IPS DF 6.9 (cell line): ENCODE measurements around the gene EFR3B.
"Not testable (repeated sequence)": the region's sequence is repeated elsewhere in the genome, so short reads cannot be mapped to it uniquely, and the experiment has no call there.

Experiments used
- DNase-seq: peaks from one replicate; pipeline ENCODE4 v3.0.0-alpha.2; 2013; ENCODE audit warnings: low read depth, low spot score
- H3K27ac ChIP-seq: one replicate; pipeline ENCODE4 v1.5.1; 2013; ENCODE audit warnings: low read length, control low read depth
- H3K27me3 ChIP-seq: 2 replicates; pipeline ENCODE4 v1.6.1; 2013; ENCODE audit warnings: mild to moderate bottlenecking, low read length; ENCODE audit not compliant: control insufficient read depth, insufficient read depth
- H3K36me3 ChIP-seq: 2 replicates; pipeline ENCODE4 v1.6.1; 2013; ENCODE audit warnings: low read length; ENCODE audit not compliant: control insufficient read depth, insufficient read depth
- H3K4me1 ChIP-seq: 2 replicates; pipeline ENCODE4 v1.6.1; 2013; ENCODE audit warnings: low read length; ENCODE audit not compliant: control insufficient read depth, insufficient read depth
- H3K4me3 ChIP-seq: 2 replicates; pipeline ENCODE4 v1.5.1; 2013; ENCODE audit warnings: mild to moderate bottlenecking, low read length
- H3K9me3 ChIP-seq: 2 replicates; pipeline ENCODE4 v1.6.1; 2013; ENCODE audit warnings: low read length, inconsistent platforms; ENCODE audit not compliant: control insufficient read depth, insufficient read depth
- WGBS: extraction: QIAGEN DNeasy Blood & Tissue Kit; methylation state at CpG from one replicate; pipeline ENCODE4 v1.1.7; 2013; ENCODE audit warnings: mixed read lengths, missing lambda C conversion rate; ENCODE audit not compliant: insufficient read length, insufficient coverage; 5-methylcytosine and 5-hydroxymethylcytosine counted together

The EFR3B gene, protein sequence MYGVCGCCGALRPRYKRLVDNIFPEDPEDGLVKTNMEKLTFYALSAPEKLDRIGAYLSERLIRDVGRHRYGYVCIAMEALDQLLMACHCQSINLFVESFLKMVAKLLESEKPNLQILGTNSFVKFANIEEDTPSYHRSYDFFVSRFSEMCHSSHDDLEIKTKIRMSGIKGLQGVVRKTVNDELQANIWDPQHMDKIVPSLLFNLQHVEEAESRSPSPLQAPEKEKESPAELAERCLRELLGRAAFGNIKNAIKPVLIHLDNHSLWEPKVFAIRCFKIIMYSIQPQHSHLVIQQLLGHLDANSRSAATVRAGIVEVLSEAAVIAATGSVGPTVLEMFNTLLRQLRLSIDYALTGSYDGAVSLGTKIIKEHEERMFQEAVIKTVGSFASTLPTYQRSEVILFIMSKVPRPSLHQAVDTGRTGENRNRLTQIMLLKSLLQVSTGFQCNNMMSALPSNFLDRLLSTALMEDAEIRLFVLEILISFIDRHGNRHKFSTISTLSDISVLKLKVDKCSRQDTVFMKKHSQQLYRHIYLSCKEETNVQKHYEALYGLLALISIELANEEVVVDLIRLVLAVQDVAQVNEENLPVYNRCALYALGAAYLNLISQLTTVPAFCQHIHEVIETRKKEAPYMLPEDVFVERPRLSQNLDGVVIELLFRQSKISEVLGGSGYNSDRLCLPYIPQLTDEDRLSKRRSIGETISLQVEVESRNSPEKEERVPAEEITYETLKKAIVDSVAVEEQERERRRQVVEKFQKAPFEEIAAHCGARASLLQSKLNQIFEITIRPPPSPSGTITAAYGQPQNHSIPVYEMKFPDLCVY

DNA sequence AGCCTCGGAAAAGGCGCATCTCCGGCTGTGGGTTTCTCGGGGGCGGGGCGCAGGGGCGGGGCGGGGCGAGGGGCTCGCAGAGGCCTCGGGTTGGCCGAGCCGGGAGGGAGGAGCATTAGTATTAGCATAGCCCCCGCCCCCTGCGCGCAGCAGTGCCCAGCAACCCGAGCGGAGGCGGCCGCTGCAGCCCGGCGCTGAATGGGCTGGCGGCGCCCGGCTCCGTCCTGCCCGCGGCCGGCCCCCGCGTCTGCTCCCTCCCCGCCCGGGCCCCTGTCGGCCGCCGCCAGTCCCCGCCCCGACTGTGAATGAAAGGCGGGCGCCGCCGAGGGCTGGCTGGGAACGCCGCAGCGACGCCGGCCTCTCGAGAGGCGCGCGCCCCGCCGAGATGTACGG, at the start of gene EFR3B:
Gene EFR3B (plus strand): TSS at position 149 of the 393 bp plus-strand sequence. CDS start 237 bp downstream, at position 386.
- Histone ChIP-seq H3K9me3 (no peaks in the 10 kb centered on the region), H3K4me3 (peak within 1 kb of the TSS; percentile 74), H3K27me3 (peaks cover 11% of the 10 kb centered on the region; the same call in 1 of the 2 replicates), H3K4me1 (no peaks in the 10 kb centered on the region; the same call in 1 of the 2 replicates), H3K27ac (no peak within 1 kb of the TSS), H3K36me3 (no peaks in the 10 kb centered on the region)
- DNase-seq: no peak
- no CpG with 5 or more reads among the region's 54 CpGs for WGBS

DNA sequence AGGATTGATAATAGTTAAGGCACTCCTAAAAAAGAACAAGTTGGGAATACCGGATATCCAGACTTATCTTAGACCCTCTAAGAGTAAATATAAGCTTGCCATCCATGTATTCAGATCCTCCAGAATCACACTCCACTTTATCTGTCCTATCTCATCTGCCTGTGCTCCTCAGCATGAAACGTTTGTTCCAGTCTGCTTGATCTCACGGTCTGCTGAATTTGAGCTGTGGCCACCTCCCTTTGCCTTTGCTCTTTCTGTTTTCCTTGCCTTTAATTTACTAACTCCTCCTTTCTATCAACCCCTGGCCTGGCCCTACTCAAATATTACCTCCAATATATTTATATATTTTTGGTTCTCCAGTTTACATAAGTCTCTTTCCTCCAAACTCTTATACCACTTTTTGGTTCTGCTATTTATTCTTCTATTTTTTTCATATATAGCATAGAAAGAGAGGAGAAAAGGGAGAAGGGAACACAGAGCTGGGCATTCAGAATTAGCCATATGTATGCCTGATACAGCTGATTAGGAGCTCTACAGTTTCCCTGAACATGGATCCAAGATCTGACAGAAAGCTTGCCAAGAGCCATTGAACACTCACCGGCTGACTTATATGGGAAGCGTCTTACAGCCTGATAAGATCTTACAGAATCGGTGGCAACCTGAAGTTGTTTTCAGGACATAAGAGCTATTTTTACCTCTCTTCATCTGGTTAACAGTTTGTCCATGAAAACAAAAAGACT, 48.3 kb upstream of the EFR3B start:
- H3K4me1 ChIP-seq: no peaks in the 10 kb centered on the region
- no peaks in the 10 kb centered on the region for H3K9me3 ChIP-seq
- no peaks in the 10 kb centered on the region for H3K27me3 ChIP-seq
- no CpG with 5 or more reads among the region's 6 CpGs for WGBS
- H3K4me3 ChIP-seq: no peak overlapping the region
- no peak for DNase-seq
- H3K36me3 ChIP-seq: no peaks in the 10 kb centered on the region
- no peak overlapping the region for H3K27ac ChIP-seq

DNA sequence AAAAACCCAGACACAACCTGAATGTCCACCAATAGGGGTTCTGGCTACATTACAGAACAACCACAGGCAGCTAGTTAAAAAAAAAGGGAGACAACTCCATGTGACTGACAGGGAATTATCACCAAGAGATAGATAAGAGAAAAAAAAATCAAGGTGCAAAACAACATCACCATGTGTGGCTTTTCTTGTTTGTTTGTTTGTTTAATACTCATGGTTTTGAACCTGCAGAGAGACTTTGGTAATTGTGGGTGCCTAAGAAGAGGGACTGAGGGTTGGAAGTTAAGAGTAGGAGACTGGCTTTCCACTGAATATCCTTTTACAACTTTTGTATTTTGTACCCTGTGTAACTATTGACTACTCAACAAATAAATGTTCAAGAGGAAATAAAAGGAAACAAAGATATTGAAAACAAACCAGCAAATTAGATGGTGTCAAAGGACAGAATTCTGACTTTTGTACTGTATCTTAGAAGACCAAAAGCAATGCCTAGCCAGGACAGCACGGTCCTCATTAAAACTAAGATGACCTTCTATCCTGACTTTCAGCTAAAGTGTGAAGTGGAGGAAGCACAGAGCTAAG, 47.6 kb upstream of the EFR3B start:
- no peaks in the 10 kb centered on the region for H3K9me3 ChIP-seq
- H3K27ac ChIP-seq: no peak overlapping the region
- H3K27me3 ChIP-seq: no peaks in the 10 kb centered on the region
- H3K4me1 ChIP-seq: no peaks in the 10 kb centered on the region
- WGBS: no CpG with 5 or more reads among the region's 1 CpG
- no peaks in the 10 kb centered on the region for H3K36me3 ChIP-seq
- DNase-seq: no peak
- H3K4me3 ChIP-seq: no peak overlapping the region

DNA sequence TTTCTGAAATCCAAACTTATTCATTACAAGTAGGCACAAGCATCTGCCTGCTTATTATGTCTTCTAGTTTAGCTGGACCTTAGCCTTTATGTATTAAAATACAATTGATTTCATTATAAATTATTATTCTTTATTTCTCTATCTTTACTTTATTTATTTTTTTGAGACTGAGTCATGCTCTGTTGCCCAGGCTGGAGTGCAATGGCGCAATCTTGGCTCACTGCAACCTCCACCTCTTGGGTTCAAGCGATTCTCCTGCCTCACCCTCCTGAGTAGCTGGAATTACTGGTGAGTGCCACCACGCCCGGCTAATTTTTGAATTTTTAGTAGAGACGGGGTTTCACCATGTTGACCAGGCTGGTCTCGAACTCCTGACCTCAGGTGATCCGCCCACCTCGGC, 42.8 kb upstream of the EFR3B start:
- H3K27me3 ChIP-seq, H3K27ac ChIP-seq, H3K4me3 ChIP-seq, H3K9me3 ChIP-seq, DNase-seq, H3K36me3 ChIP-seq, H3K4me1 ChIP-seq: not testable (repeated sequence)
- WGBS: no CpG with 5 or more reads among the region's 8 CpGs

DNA sequence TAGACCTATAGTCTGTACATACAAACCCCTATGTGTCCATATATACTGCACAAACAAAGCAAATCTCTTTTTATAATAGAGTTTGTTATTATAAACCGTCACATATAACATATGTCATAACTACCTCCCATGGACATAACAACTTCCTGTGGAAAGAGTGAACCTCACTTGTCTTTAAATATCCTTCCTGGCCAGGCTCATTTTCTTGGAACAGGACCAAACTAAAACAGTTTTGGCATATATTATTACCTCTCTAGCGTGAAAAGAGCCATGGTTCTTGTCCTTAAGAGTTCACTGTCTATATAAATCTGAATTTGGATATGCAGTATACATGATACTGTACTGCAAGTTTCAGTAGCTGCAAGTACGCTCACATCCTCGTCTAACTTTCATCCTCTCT, 41.8 kb upstream of the EFR3B start:
- H3K9me3 ChIP-seq: no peaks in the 10 kb centered on the region
- no peak overlapping the region for H3K4me3 ChIP-seq
- no peaks in the 10 kb centered on the region for H3K36me3 ChIP-seq
- no peaks in the 10 kb centered on the region for H3K4me1 ChIP-seq
- DNase-seq: no peak
- H3K27me3 ChIP-seq: no peaks in the 10 kb centered on the region
- no peak overlapping the region for H3K27ac ChIP-seq
- WGBS: no CpG with 5 or more reads among the region's 4 CpGs

DNA sequence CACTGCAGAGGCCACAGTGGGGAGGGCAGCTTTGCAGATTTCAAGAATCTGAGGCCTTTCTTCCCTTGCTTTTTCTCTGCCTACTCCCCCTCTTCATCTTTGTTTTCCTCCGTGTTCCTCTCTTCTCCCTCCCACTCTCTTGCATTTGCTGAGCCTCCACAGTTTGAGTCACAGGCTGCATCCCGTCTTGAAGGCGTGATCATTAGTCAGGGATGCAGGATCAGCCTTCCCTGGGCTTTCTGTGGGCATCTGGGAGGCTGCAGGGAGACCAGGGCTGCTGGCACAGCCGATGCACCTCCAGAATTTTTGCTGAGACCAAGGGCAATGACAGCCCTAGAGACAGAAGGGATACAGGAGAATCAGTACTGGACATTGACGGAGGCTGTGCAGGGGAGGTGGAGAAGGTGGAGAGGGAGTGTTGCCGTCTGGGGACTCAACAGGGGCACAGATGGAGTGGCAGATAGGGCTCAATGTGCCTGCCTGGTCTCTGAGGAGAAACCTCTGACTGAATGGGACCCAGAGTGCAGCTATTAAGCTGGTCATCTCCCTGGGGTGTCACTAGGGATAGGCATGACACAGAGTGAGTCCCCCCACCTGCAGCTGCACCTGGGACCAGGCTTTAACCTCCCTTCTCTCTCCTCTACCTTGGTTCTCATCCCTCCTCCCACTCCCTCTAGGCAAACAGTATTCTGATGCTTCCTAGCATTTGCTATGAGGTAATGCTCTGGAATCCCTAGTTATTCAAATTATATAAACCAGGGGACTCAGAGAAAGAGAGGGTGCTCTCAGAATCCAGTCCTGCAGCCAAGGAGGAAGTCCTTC, 41.2 kb upstream of the EFR3B start:
- Histone ChIP-seq H3K27ac (no peak overlapping the region), H3K9me3 (no peaks in the 10 kb centered on the region), H3K4me1 (no peaks in the 10 kb centered on the region), H3K27me3 (no peaks in the 10 kb centered on the region), H3K36me3 (no peaks in the 10 kb centered on the region), H3K4me3 (no peak overlapping the region)
- no peak for DNase-seq
- no CpG with 5 or more reads among the region's 6 CpGs for WGBS

DNA sequence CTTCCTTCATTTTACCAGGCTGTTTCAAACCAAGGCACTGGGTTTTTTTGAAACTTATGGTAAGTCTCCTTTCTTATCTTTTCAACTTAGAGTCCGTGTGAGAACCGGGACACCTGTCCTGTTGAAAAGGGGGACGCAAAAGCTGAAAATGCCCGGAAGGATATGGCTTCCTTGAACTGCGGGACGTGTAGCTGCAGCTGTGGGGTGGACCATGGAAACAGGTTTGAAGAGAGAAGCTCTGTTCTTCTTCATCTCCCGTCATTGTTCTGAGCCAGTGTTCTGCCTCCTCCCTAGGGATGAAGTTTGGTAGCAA, 40.6 kb upstream of the EFR3B start:
- no peaks in the 10 kb centered on the region for H3K36me3 ChIP-seq
- no peaks in the 10 kb centered on the region for H3K27me3 ChIP-seq
- no peak overlapping the region for H3K27ac ChIP-seq
- H3K9me3 ChIP-seq: no peaks in the 10 kb centered on the region
- H3K4me1 ChIP-seq: no peaks in the 10 kb centered on the region
- no peak for DNase-seq
- no peak overlapping the region for H3K4me3 ChIP-seq
- no CpG with 5 or more reads among the region's 7 CpGs for WGBS

DNA sequence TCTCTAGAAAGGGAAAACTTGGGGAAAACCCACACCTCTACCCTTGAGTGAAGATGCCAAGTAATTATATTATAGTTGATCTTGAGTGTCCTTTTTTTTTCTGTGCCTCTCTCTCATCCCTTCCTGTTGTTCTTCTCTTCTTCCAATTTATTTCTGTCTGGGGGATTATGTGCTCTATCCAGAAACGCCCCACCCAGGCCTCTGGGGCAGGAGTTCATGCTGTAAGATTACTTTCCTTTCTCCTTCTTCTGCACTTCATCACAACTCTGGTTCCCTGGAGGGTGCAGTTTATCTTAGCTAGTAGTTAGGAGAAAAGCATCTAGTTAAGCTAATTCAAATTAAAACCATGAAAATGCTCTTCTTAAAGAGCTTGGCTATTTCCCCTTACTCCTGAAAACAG, 39.8 kb upstream of the EFR3B start:
- Histone ChIP-seq H3K9me3 (no peaks in the 10 kb centered on the region), H3K27me3 (no peaks in the 10 kb centered on the region), H3K36me3 (no peaks in the 10 kb centered on the region), H3K4me1 (no peaks in the 10 kb centered on the region), H3K27ac (no peak overlapping the region), H3K4me3 (no peak overlapping the region)
- DNase-seq: no peak
- WGBS: no CpG with 5 or more reads among the region's 1 CpG

DNA sequence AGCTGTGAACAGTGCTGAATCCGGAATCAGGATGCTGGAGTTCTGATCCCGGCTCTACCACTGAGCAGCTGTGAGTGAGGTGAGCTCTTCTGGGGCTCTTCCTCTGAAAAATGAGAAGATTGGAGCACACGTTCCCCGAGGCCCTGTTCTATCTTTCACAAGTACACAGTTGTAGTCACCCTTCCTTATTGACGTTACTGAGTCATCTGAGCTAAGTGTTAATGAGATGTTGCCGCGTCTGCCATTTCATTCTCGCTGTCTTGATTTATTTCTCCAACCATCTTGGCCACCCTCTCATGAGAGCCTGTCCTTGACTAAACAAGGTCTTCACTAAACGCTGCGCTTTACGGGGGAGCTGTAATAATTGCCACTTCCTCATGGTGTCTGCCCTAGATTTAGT, 31.9 kb upstream of the EFR3B start:
- Histone ChIP-seq H3K4me1 (no peaks in the 10 kb centered on the region), H3K27me3 (no peaks in the 10 kb centered on the region), H3K27ac (no peak overlapping the region), H3K4me3 (no peak overlapping the region), H3K9me3 (no peaks in the 10 kb centered on the region), H3K36me3 (no peaks in the 10 kb centered on the region)
- WGBS: no CpG with 5 or more reads among the region's 11 CpGs
- no peak for DNase-seq
